Stimulated activated CD4-positive, alpha-beta T cell treated with anti-CD3 and anti-CD28 coated beads, Interleukin-1b, Interleukin-23, amount 100 ng/mL, for 1 hour (primary cell): ENCODE results near the gene DMRTC1.
"Not testable (repeated sequence)": the region's sequence is repeated elsewhere in the genome, so short reads cannot be mapped to it uniquely, and the experiment has no call there.

ENCODE experiments used
- DNase-seq, 2 donors: peaks; one replicate each; pipeline ENCODE4 v3.0.0-alpha.2; 2020; ENCODE audit warnings: low read depth in 2 of 2

DMRTC1 gene

GRCh38 chrX:72943819-72944169 lies at the start of gene DMRTC1:
TSS of gene DMRTC1 (minus strand) at chrX:72943837. CDS start at chrX:72875694, 68,143 bp downstream.
- DNase-seq, result not testable (repeated sequence)

GRCh38 chrX:72980894-72981469 lies 37.3 kb upstream of the DMRTC1 start:
- DNase-seq, result not testable (repeated sequence)

GRCh38 chrX:72974885-72975284 lies 31.2 kb upstream of the DMRTC1 start:
- DNase-seq, result not testable (repeated sequence)

GRCh38 chrX:72971859-72972258 lies 28.2 kb upstream of the DMRTC1 start:
- not testable (repeated sequence) for DNase-seq

- not testable (repeated sequence) for DNase-seq
These were observed 16.3 kb upstream of the DMRTC1 start for GRCh38 chrX:72959971-72960370.

GRCh38 chrX:72943035-72943818 lies 410 bp downstream of the DMRTC1 start:
- DNase-seq, result not testable (repeated sequence)

GRCh38 chrX:72942272-72942671 lies 1.4 kb downstream of the DMRTC1 start:
- DNase-seq, result not testable (repeated sequence)

- not testable (repeated sequence) for DNase-seq
These were observed 5.7 kb downstream of the DMRTC1 start, which contains the start of gene FAM236A for GRCh38 chrX:72937906-72938305. TSS of gene FAM236A (plus strand) at chrX:72938206. CDS start at chrX:72938263, 57 bp downstream.

- DNase-seq, result not testable (repeated sequence)
These were observed 6.7 kb downstream of the DMRTC1 start for GRCh38 chrX:72936882-72937455.

GRCh38 chrX:72936455-72936854 lies 7.2 kb downstream of the DMRTC1 start:
- not testable (repeated sequence) for DNase-seq

- DNase-seq, result not testable (repeated sequence)
These were observed 11.4 kb downstream of the DMRTC1 start for GRCh38 chrX:72932283-72932682.

GRCh38 chrX:72916096-72916495 lies 27.5 kb downstream of the DMRTC1 start:
- DNase-seq, result not testable (repeated sequence)

GRCh38 chrX:72912315-72912714 lies 31.3 kb downstream of the DMRTC1 start, which contains the start of gene FAM236C:
TSS of gene FAM236C (plus strand) at chrX:72912615. CDS start at chrX:72912715, 100 bp downstream.
- not testable (repeated sequence) for DNase-seq

- not testable (repeated sequence) for DNase-seq
These were observed 53.9 kb downstream of the DMRTC1 start for GRCh38 chrX:72889740-72890139.

- not testable (repeated sequence) for DNase-seq
These were observed 60.7 kb downstream of the DMRTC1 start for GRCh38 chrX:72882898-72883297.

- not testable (repeated sequence) for DNase-seq
These were observed 106.1 kb downstream of the DMRTC1 start for GRCh38 chrX:72837532-72837931.

- not testable (repeated sequence) for DNase-seq
These were observed 112.9 kb downstream of the DMRTC1 start for GRCh38 chrX:72830701-72831100.
